Measurements from ENCODE around the gene MRPL52.

Gene MRPL52

DNA sequence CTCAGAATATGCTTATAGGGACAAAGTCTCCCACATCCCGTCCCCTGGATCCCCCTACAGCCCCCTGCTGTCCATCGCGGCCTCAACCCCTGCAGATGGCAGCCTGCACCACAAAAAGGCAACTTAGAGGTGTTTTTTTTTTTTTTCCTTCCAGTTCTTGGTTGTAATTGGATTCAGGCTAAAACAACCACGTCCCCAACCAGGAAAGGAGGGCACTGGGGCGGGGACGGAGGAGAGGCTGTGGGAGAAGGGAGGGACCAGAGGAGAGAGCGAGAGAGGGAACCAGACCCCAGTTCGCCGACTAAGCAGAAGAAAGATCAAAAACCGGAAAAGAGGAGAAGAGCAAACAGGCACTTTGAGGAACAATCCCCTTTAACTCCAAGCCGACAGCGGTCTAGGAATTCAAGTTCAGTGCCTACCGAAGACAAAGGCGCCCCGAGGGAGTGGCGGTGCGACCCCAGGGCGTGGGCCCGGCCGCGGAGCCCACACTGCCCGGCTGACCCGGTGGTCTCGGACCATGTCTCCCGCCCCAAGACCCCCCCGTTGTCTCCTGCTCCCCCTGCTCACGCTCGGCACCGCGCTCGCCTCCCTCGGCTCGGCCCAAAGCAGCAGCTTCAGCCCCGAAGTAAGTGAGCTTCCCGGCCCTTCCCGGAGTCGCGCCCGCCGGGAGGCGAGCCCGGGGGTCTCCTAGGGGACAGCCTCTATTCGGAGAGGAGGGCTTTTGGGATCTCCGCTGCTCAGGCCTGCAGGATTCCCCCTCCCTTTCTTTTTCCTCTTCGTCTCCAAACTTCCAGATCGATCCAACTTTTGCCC, 6.8 kb downstream of the MRPL52 start, which contains the start of gene MMP14:
MMP14 (plus strand) TSS at position 285 of the 813 bp plus-strand sequence; CDS start at position 518, 233 bp downstream.
- H2AFZ ChIP-seq (ENCODE audit: low read depth, low read length), result no peak within 1 kb of the TSS
- H3K4me3 ChIP-seq (ENCODE audit: low read depth in 1 of 2, low read length in 2 of 2), result no peak within 1 kb of the TSS
- no peak for TF ChIP-seq EZH2 (IDR thresholded peaks at IDR 0.05; ENCODE audit: borderline replicate concordance, low read depth, low read length, severe bottlenecking)
- TF ChIP-seq, protein P1, sequence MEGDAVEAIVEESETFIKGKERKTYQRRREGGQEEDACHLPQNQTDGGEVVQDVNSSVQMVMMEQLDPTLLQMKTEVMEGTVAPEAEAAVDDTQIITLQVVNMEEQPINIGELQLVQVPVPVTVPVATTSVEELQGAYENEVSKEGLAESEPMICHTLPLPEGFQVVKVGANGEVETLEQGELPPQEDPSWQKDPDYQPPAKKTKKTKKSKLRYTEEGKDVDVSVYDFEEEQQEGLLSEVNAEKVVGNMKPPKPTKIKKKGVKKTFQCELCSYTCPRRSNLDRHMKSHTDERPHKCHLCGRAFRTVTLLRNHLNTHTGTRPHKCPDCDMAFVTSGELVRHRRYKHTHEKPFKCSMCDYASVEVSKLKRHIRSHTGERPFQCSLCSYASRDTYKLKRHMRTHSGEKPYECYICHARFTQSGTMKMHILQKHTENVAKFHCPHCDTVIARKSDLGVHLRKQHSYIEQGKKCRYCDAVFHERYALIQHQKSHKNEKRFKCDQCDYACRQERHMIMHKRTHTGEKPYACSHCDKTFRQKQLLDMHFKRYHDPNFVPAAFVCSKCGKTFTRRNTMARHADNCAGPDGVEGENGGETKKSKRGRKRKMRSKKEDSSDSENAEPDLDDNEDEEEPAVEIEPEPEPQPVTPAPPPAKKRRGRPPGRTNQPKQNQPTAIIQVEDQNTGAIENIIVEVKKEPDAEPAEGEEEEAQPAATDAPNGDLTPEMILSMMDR (IDR thresholded peaks at IDR 0.05; ENCODE audit: borderline replicate concordance, extremely low read depth, low read length, poor library complexity, severe bottlenecking), result no peak
- no peak within 1 kb of the TSS for H3K27ac ChIP-seq (ENCODE audit: low read length)
- H3K4me2 ChIP-seq (ENCODE audit: insufficient read depth, low read length), result no peak within 1 kb of the TSS
- H3K9me3 ChIP-seq (ENCODE audit: insufficient read depth, low read length, severe bottlenecking), result no peaks in the 10 kb centered on the region
- H3K4me1 ChIP-seq (ENCODE audit: insufficient read depth, low read length), result peaks cover under 1% of the 10 kb centered on the region
- H3K27me3 ChIP-seq (ENCODE audit: insufficient read depth, low read length, poor library complexity), result no peaks in the 10 kb centered on the region
- no peak for DNase-seq
- H4K20me1 ChIP-seq (ENCODE audit: insufficient read depth, low read length), result no peaks in the 10 kb centered on the region
- H3K36me3 ChIP-seq (ENCODE audit: insufficient read depth, low read length), result peaks cover 28% of the 10 kb centered on the region
- no peak within 1 kb of the TSS for H3K9ac ChIP-seq (ENCODE audit: low read depth, low read length)
- no peak for ATAC-seq (ENCODE audit: insufficient read depth, low read depth)
- 0 out of 2 replicates have a peak, but pooled peaks cover under 1% of the 10 kb centered on the region for H3K79me2 ChIP-seq (ENCODE audit: insufficient read depth, low read length)

DNA sequence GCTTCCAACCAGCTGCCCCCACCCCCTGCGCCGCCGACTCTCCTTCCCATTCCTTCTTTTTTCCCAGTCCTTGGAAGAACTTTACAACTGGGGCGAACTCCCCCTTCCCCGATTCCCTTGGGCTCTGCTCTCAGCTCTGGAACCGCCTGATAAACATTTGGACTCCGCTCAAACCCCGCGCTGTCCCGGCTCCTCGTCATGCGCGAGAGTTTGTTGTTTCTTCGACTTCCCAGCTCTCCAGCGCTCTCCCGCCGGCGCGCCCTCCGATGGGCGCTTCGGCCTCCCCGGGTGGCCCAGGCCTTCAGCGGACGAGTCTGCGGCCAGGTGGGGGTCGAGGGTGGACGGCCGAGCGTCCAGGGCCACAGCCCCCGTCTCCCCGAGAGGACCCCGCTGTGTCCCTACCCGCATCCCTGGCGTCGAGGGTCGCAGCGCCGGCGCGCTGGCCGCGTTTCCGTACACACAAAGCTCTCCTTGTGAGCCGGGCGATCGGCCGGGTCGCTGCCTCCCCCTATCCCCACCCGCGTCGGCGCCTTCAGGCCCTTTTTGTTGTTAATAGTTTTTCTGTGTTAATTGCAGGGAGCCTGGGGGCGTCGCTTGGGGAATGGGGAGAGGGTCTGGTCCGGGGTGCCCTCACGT, 7.5 kb downstream of the MRPL52 start:
- no peak overlapping the region for H3K4me2 ChIP-seq (ENCODE audit: insufficient read depth, low read length)
- no peak overlapping the region for H3K27ac ChIP-seq (ENCODE audit: low read length)
- H3K27me3 ChIP-seq (ENCODE audit: insufficient read depth, low read length, poor library complexity), result peaks cover 2% of the 10 kb centered on the region
- H3K4me3 ChIP-seq (ENCODE audit: low read depth in 1 of 2, low read length in 2 of 2), result no peak overlapping the region
- H3K9me3 ChIP-seq (ENCODE audit: insufficient read depth, low read length, severe bottlenecking), result no peaks in the 10 kb centered on the region
- H3K4me1 ChIP-seq (ENCODE audit: insufficient read depth, low read length), result no peaks in the 10 kb centered on the region
- ATAC-seq (ENCODE audit: insufficient read depth, low read depth) (no peak), DNase-seq (no peak)
- H4K20me1 ChIP-seq (ENCODE audit: insufficient read depth, low read length), result no peaks in the 10 kb centered on the region
- no peaks in the 10 kb centered on the region for H3K79me2 ChIP-seq (ENCODE audit: insufficient read depth, low read length)
- no peak overlapping the region for H2AFZ ChIP-seq (ENCODE audit: low read depth, low read length)
- no peak overlapping the region for H3K9ac ChIP-seq (ENCODE audit: low read depth, low read length)
- TF ChIP-seq, protein P1 (IDR thresholded peaks at IDR 0.05; ENCODE audit: borderline replicate concordance, extremely low read depth, low read length, poor library complexity, severe bottlenecking), result no peak
- no peak for TF ChIP-seq EZH2 (IDR thresholded peaks at IDR 0.05; ENCODE audit: borderline replicate concordance, low read depth, low read length, severe bottlenecking)
- peaks cover 22% of the 10 kb centered on the region for H3K36me3 ChIP-seq (ENCODE audit: insufficient read depth, low read length)

DNA sequence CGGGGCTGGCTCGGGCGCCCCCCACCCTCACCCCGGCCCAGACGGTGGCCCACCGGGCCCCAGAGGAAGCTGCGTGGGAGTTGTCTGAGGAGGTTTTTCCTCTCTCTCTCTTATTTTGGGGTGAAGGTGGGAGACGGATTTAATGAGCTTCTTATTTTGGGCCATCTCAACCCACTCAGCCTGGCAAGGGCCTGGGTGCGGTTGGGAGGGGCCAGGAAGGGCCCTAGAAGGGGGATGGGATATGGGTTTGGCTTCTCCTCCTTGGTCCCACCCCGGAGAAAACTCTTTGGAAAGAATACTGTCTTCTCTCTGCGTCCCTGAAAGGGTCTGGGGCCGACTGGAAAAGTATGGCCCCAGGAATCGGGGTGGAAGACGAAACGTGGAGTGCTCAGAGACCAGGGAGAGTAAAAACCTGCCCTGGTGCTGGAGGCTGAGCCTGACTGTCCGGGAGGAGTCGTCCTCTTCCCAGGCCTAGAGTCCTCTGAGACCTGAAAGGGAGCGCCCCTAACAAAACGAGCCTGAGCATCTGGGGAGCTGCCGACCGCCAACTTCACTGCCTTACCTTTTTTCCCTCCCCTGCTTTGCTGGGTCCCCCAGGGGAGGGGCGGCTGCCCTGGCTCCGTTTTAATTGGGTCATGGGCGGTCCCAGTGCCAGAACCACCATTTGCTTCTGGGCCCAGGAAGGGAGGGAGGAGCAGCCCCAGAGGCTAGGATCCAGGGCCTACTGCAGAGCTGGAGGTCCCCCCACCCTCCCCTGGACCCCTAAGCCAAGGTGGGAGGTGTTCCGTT, 8.3 kb downstream of the MRPL52 start:
- Histone ChIP-seq H3K4me3 (ENCODE audit: low read depth in 1 of 2, low read length in 2 of 2) (no peak overlapping the region), H3K4me1 (ENCODE audit: insufficient read depth, low read length) (no peaks in the 10 kb centered on the region), H3K79me2 (ENCODE audit: insufficient read depth, low read length) (no peaks in the 10 kb centered on the region), H3K9ac (ENCODE audit: low read depth, low read length) (no peak overlapping the region), H3K36me3 (ENCODE audit: insufficient read depth, low read length) (peaks cover 22% of the 10 kb centered on the region), H3K27me3 (ENCODE audit: insufficient read depth, low read length, poor library complexity) (peaks cover 9% of the 10 kb centered on the region), H4K20me1 (ENCODE audit: insufficient read depth, low read length) (no peaks in the 10 kb centered on the region), H3K27ac (ENCODE audit: low read length) (no peak overlapping the region), H2AFZ (ENCODE audit: low read depth, low read length) (no peak overlapping the region), H3K9me3 (ENCODE audit: insufficient read depth, low read length, severe bottlenecking) (no peaks in the 10 kb centered on the region), H3K4me2 (ENCODE audit: insufficient read depth, low read length) (no peak overlapping the region)
- ATAC-seq (ENCODE audit: insufficient read depth, low read depth) (no peak), DNase-seq (no peak)
- TF ChIP-seq, protein P1 (IDR thresholded peaks at IDR 0.05; ENCODE audit: borderline replicate concordance, extremely low read depth, low read length, poor library complexity, severe bottlenecking), result no peak
- TF ChIP-seq EZH2 (IDR thresholded peaks at IDR 0.05; ENCODE audit: borderline replicate concordance, low read depth, low read length, severe bottlenecking), result no peak
